Measurements from ENCODE around the gene TGFB1I1. TPM values are rescaled to one million over a fixed set of nuclear protein-coding genes. Genes with fewer than 3 reads are reported as not detected.

TGFB1I1 gene
- total and polyA plus RNA-seq, 2 experiments from 2014 or later = 4.1 to 4.2 TPM

GRCh38 chr16:31435341-31436220, 36.4 kb upstream of the TGFB1I1 start:
- Histone ChIP-seq H3K4me1 (ENCODE audit: insufficient read depth) (no peaks in the 10 kb centered on the region), H3K79me2 (replicated peaks; ENCODE audit: insufficient read depth) (no peaks in the 10 kb centered on the region), H2AFZ (peak overlapping the region; percentile 66; the same call in 1 of the 2 replicates), H3K4me2 (no peak overlapping the region), H3K9me2 (ENCODE audit: insufficient read depth) (no peaks in the 10 kb centered on the region), H3K4me3 (no peak overlapping the region), H3F3A (replicated peaks; ENCODE audit: low read depth) (no peaks in the 10 kb centered on the region), H3K27me3 (ENCODE audit: insufficient read depth) (no peaks in the 10 kb centered on the region), H3K36me3 (ENCODE audit: insufficient read depth) (no peaks in the 10 kb centered on the region), H4K20me1 (replicated peaks; ENCODE audit: insufficient read depth) (no peaks in the 10 kb centered on the region), H3K27ac (ENCODE audit: low read depth) (no peak overlapping the region)
- DNase-seq (ENCODE audit: low spot score) = peak; percentile 27
- H3K9me3 Mint-ChIP-seq = no peaks in the 10 kb centered on the region
- peaks cover 7% of the 10 kb centered on the region for H3K4me1 Mint-ChIP-seq
- TF ChIP-seq CREB1 (CRISPR knock-in tag; IDR thresholded peaks at IDR 0.05; ENCODE audit: low read depth) = no peak
- TF ChIP-seq, protein P1, sequence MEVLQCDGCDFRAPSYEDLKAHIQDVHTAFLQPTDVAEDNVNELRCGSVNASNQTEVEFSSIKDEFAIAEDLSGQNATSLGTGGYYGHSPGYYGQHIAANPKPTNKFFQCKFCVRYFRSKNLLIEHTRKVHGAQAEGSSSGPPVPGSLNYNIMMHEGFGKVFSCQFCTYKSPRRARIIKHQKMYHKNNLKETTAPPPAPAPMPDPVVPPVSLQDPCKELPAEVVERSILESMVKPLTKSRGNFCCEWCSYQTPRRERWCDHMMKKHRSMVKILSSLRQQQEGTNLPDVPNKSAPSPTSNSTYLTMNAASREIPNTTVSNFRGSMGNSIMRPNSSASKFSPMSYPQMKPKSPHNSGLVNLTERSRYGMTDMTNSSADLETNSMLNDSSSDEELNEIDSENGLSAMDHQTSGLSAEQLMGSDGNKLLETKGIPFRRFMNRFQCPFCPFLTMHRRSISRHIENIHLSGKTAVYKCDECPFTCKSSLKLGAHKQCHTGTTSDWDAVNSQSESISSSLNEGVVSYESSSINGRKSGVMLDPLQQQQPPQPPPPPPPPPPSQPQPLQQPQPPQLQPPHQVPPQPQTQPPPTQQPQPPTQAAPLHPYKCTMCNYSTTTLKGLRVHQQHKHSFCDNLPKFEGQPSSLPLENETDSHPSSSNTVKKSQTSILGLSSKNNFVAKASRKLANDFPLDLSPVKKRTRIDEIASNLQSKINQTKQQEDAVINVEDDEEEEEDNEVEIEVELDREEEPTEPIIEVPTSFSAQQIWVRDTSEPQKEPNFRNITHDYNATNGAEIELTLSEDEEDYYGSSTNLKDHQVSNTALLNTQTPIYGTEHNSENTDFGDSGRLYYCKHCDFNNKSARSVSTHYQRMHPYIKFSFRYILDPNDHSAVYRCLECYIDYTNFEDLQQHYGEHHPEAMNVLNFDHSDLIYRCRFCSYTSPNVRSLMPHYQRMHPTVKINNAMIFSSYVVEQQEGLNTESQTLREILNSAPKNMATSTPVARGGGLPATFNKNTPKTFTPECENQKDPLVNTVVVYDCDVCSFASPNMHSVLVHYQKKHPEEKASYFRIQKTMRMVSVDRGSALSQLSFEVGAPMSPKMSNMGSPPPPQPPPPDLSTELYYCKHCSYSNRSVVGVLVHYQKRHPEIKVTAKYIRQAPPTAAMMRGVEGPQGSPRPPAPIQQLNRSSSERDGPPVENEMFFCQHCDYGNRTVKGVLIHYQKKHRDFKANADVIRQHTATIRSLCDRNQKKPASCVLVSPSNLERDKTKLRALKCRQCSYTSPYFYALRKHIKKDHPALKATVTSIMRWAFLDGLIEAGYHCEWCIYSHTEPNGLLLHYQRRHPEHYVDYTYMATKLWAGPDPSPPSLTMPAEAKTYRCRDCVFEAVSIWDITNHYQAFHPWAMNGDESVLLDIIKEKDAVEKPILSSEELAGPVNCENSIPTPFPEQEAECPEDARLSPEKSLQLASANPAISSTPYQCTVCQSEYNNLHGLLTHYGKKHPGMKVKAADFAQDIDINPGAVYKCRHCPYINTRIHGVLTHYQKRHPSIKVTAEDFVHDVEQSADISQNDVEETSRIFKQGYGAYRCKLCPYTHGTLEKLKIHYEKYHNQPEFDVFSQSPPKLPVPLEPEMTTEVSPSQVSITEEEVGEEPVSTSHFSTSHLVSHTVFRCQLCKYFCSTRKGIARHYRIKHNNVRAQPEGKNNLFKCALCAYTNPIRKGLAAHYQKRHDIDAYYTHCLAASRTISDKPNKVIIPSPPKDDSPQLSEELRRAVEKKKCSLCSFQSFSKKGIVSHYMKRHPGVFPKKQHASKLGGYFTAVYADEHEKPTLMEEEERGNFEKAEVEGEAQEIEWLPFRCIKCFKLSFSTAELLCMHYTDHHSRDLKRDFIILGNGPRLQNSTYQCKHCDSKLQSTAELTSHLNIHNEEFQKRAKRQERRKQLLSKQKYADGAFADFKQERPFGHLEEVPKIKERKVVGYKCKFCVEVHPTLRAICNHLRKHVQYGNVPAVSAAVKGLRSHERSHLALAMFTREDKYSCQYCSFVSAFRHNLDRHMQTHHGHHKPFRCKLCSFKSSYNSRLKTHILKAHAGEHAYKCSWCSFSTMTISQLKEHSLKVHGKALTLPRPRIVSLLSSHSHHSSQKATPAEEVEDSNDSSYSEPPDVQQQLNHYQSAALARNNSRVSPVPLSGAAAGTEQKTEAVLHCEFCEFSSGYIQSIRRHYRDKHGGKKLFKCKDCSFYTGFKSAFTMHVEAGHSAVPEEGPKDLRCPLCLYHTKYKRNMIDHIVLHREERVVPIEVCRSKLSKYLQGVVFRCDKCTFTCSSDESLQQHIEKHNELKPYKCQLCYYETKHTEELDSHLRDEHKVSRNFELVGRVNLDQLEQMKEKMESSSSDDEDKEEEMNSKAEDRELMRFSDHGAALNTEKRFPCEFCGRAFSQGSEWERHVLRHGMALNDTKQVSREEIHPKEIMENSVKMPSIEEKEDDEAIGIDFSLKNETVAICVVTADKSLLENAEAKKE (CRISPR knock-in tag; IDR thresholded peaks at IDR 0.05) = no peak
- ATAC-seq = peak; percentile 82
- H3K4me3 Mint-ChIP-seq = no peak overlapping the region
- no peak overlapping the region for H3K27ac Mint-ChIP-seq
- H3K27me3 Mint-ChIP-seq (ENCODE audit: insufficient read depth, low read depth, poor library complexity) = peaks cover 4% of the 10 kb centered on the region
- no peaks in the 10 kb centered on the region for H3K36me3 Mint-ChIP-seq (ENCODE audit: low read depth)

- Histone ChIP-seq H2AFZ (0 out of 2 replicates have a peak overlapping the region, but pooled peaks have one; percentile 59), H3K79me2 (replicated peaks; ENCODE audit: insufficient read depth) (no peaks in the 10 kb centered on the region), H3K36me3 (ENCODE audit: insufficient read depth) (no peaks in the 10 kb centered on the region), H3K27me3 (ENCODE audit: insufficient read depth) (no peaks in the 10 kb centered on the region), H4K20me1 (replicated peaks; ENCODE audit: insufficient read depth) (no peaks in the 10 kb centered on the region), H3K27ac (ENCODE audit: low read depth) (no peak overlapping the region), H3K4me3 (no peak overlapping the region), H3K4me1 (ENCODE audit: insufficient read depth) (no peaks in the 10 kb centered on the region), H3K4me2 (no peak overlapping the region), H3F3A (replicated peaks; ENCODE audit: low read depth) (no peaks in the 10 kb centered on the region), H3K9me2 (ENCODE audit: insufficient read depth) (no peaks in the 10 kb centered on the region)
- no peaks in the 10 kb centered on the region for H3K9me3 Mint-ChIP-seq
- no peak overlapping the region for H3K27ac Mint-ChIP-seq
- peaks cover 4% of the 10 kb centered on the region for H3K4me1 Mint-ChIP-seq
- H3K4me3 Mint-ChIP-seq = no peak overlapping the region
- ATAC-seq (peak; percentile 38), DNase-seq (ENCODE audit: low spot score) (no peak)
- H3K36me3 Mint-ChIP-seq (ENCODE audit: low read depth) = no peaks in the 10 kb centered on the region
- H3K27me3 Mint-ChIP-seq (ENCODE audit: insufficient read depth, low read depth, poor library complexity) = peaks cover 4% of the 10 kb centered on the region
- no peak for TF ChIP-seq EZH2 (IDR thresholded peaks at IDR 0.05; ENCODE audit: low read depth, unreplicated experiment)
- TF ChIP-seq, protein P2, sequence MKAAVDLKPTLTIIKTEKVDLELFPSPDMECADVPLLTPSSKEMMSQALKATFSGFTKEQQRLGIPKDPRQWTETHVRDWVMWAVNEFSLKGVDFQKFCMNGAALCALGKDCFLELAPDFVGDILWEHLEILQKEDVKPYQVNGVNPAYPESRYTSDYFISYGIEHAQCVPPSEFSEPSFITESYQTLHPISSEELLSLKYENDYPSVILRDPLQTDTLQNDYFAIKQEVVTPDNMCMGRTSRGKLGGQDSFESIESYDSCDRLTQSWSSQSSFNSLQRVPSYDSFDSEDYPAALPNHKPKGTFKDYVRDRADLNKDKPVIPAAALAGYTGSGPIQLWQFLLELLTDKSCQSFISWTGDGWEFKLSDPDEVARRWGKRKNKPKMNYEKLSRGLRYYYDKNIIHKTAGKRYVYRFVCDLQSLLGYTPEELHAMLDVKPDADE (IDR thresholded peaks at IDR 0.05) = no peak
- no peak for TF ChIP-seq CREB1 (CRISPR knock-in tag; IDR thresholded peaks at IDR 0.05; ENCODE audit: low read depth)
- TF ChIP-seq CTCF (conservative IDR thresholded peaks at IDR 0.05; ENCODE audit: low read depth in 2 of 2) = no peak
- no peak for TF ChIP-seq ZNF114 (CRISPR knock-in tag; IDR thresholded peaks at IDR 0.05)
- no peak for TF ChIP-seq ZNF331 (CRISPR knock-in tag; IDR thresholded peaks at IDR 0.05; ENCODE audit: low read depth)
- no peak for TF ChIP-seq NANOG (IDR thresholded peaks at IDR 0.05; ENCODE audit: borderline replicate concordance)
- no peak for TF ChIP-seq JUNB (IDR thresholded peaks at IDR 0.05; ENCODE audit: unreplicated experiment)
- no peak for TF ChIP-seq EZH2phosphoT487 (IDR thresholded peaks at IDR 0.05; ENCODE audit: unreplicated experiment)
These were observed 35.5 kb upstream of the TGFB1I1 start for GRCh38 chr16:31436221-31437045.

Measured in GM23338 (cell line).